Neuron (in vitro differentiated cells): ENCODE measurements around the gene TSPEAR.
"Not testable (repeated sequence)": the region's sequence is repeated elsewhere in the genome, so short reads cannot be mapped to it uniquely, and the experiment has no call there.

ENCODE experiments used
- H2AFZ ChIP-seq: one replicate; pipeline ENCODE4 v1.6.1; 2013; ENCODE audit warnings: low read depth, mild to moderate bottlenecking, inconsistent platforms, low read length, moderate library complexity
- H3K27me3 ChIP-seq: one replicate; pipeline ENCODE4 v1.6.1; 2013; ENCODE audit warnings: low read length; ENCODE audit not compliant: insufficient read depth
- H3K36me3 ChIP-seq: one replicate; pipeline ENCODE4 v1.6.1; 2013; ENCODE audit warnings: low read length; ENCODE audit not compliant: insufficient read depth
- H3K4me1 ChIP-seq: one replicate; pipeline ENCODE4 v1.6.1; 2013; ENCODE audit warnings: low read length; ENCODE audit not compliant: insufficient read depth
- H3K4me3 ChIP-seq: 2 replicates; pipeline ENCODE4 v1.5.1; 2013; ENCODE audit warnings: mild to moderate bottlenecking, low read length, moderate library complexity
- H3K9me3 ChIP-seq: one replicate; pipeline ENCODE4 v1.6.1; 2013; ENCODE audit warnings: low read length

TSPEAR gene

DNA sequence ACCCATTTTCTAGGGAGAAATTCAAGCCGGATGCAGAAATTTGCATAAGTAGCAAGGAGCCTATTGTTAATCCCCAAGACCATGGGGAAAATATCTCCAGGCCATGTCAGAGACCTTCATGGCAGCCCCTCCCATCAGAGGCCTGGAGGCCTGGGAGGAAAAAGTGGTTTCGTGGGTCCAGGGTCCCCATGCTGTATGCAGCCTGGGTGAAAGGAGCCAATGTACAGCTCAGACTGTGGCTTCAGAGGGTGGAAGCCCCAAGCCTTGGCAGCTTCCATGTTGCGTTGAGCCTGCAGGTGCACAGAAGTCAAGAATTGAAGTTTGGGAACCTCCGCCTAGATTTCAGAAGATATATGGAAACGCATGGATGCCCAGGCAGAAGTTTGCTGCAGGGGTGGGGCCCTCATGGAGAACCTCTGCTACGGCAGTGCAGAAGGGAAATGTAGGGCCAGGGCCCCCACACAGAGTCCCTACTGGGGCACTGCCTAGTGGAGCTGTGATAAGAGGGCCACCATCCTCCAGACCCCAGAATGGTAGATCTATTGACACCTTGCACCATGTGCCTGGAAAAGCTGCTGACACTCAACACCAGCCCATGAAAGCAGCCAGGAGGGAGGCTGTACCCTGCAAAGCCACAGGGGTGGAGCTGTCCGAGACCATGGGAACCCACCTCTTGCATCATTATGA lies 101.1 kb downstream of the TSPEAR start:
- not testable (repeated sequence) for H2AFZ ChIP-seq, H3K9me3 ChIP-seq, H3K4me3 ChIP-seq, H3K36me3 ChIP-seq, H3K27me3 ChIP-seq, H3K4me1 ChIP-seq

DNA sequence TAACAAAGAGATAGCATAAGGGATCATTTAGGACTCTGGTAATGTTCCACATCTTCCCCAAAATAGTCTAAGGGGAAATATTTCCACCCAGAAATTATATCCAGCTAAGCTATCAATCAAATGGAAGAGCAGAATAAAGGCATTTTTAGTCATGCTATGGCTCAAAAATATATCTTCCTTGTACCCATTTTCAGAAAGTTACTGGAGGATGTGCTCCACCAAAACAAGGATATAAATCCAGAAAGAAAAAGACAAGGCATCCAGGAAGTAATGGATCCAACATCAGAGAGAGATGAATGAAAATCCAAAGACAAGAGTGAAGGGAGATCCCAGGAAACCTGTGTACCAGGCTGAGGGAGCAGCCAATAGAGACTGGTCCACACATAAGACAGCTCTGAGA lies 102.2 kb downstream of the TSPEAR start:
- Histone ChIP-seq H3K27me3 (no peaks in the 10 kb centered on the region), H3K4me1 (no peaks in the 10 kb centered on the region), H3K9me3 (peaks cover 3% of the 10 kb centered on the region), H3K36me3 (no peaks in the 10 kb centered on the region), H3K4me3 (no peak overlapping the region), H2AFZ (no peak overlapping the region)

- Histone ChIP-seq H3K27me3 (no peaks in the 10 kb centered on the region), H3K4me3 (no peak overlapping the region), H3K36me3 (no peaks in the 10 kb centered on the region), H3K4me1 (no peaks in the 10 kb centered on the region), H3K9me3 (peaks cover 4% of the 10 kb centered on the region), H2AFZ (no peak overlapping the region)
Measured at GRCh38 chr21:44606495-44606894, 104.9 kb downstream of the TSPEAR start.

- H3K4me1 ChIP-seq = no peaks in the 10 kb centered on the region
- H3K36me3 ChIP-seq = no peaks in the 10 kb centered on the region
- peaks cover 4% of the 10 kb centered on the region for H3K9me3 ChIP-seq
- no peak overlapping the region for H2AFZ ChIP-seq
- no peaks in the 10 kb centered on the region for H3K27me3 ChIP-seq
- H3K4me3 ChIP-seq = no peak overlapping the region
Measured at GRCh38 chr21:44603911-44604310, 107.5 kb downstream of the TSPEAR start.

GRCh38 chr21:44603109-44603875 lies 108.1 kb downstream of the TSPEAR start:
- Histone ChIP-seq H3K9me3 (peaks cover 4% of the 10 kb centered on the region), H3K4me1 (no peaks in the 10 kb centered on the region), H3K4me3 (no peak overlapping the region), H2AFZ (no peak overlapping the region), H3K36me3 (no peaks in the 10 kb centered on the region), H3K27me3 (no peaks in the 10 kb centered on the region)

GRCh38 chr21:44602463-44602850 lies 108.9 kb downstream of the TSPEAR start:
- Histone ChIP-seq H3K4me3 (no peak overlapping the region), H3K27me3 (no peaks in the 10 kb centered on the region), H3K9me3 (peaks cover 6% of the 10 kb centered on the region), H3K4me1 (no peaks in the 10 kb centered on the region), H2AFZ (no peak overlapping the region), H3K36me3 (no peaks in the 10 kb centered on the region)

DNA sequence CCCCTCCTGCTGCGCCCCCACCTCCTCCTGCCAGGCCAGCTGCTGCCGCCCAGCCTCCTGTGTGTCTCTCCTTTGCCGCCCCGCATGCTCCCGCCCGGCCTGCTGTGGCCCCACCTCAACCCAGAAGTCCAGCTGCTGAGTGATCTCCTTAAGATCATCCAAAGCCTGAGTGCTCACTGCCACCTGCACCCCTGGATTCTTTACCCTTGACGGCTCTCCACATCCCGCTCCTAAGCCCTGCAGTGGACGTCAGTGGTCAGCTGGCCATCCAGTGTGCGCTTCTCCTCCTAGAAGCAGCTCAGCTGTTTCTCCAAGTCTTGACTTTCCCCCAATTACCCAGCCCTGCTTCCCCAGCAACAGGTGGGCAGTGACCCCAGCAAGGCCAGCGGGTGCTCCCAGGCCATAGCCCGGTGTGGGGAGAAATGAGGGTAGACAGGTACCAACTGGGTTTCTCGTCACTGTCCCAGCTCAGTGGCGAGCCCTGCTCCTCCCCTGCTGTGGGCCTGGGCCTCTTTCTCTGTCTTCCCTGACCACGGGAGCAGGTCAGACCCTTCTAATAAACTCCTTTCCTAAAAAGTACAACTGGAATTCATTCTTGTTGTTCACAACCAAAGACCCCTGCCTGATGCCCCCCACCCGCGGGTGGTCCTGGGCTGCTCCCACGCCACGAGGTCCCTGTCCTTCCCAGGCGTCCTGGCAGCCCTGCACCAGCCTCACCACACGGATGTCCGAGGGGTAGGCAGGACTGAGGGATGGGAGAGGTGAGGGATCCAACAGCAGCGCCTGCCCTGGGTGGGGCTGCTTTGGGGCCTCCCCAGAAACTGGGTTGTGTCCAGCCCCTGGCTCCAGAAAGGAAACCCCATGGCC lies 109.5 kb downstream of the TSPEAR start:
- no peaks in the 10 kb centered on the region for H3K36me3 ChIP-seq
- no peaks in the 10 kb centered on the region for H3K4me1 ChIP-seq
- H3K4me3 ChIP-seq = no peak overlapping the region
- no peak overlapping the region for H2AFZ ChIP-seq
- peaks cover 6% of the 10 kb centered on the region for H3K9me3 ChIP-seq
- no peaks in the 10 kb centered on the region for H3K27me3 ChIP-seq

DNA sequence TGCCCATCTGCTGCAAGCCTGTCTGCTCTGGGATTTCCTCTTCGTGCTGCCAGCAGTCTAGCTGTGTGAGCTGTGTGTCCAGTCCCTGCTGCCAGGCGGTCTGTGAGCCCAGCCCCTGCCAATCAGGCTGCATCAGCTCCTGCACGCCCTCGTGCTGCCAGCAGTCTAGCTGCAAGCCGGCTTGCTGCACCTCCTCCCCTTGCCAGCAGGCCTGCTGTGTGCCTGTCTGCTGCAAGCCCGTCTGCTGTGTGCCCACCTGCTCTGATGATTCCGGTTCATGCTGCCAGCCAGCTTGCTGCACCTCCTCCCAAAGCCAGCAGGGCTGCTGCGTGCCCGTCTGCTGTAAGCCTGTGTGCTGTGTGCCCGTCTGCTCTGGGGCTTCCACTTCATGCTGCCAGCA lies 110.3 kb downstream of the TSPEAR start:
- not testable (repeated sequence) for H3K4me1 ChIP-seq, H3K9me3 ChIP-seq, H3K27me3 ChIP-seq, H2AFZ ChIP-seq, H3K36me3 ChIP-seq, H3K4me3 ChIP-seq

- H3K27me3 ChIP-seq, H3K36me3 ChIP-seq, H3K9me3 ChIP-seq, H2AFZ ChIP-seq, H3K4me1 ChIP-seq, H3K4me3 ChIP-seq: not testable (repeated sequence)
Measured at GRCh38 chr21:44600118-44600978, 111.0 kb downstream of the TSPEAR start, which contains the start of gene KRTAP10-7. Gene KRTAP10-7, plus strand, starts transcription at chr21:44600597. Its CDS starts 25 bp downstream, at chr21:44600622.

DNA sequence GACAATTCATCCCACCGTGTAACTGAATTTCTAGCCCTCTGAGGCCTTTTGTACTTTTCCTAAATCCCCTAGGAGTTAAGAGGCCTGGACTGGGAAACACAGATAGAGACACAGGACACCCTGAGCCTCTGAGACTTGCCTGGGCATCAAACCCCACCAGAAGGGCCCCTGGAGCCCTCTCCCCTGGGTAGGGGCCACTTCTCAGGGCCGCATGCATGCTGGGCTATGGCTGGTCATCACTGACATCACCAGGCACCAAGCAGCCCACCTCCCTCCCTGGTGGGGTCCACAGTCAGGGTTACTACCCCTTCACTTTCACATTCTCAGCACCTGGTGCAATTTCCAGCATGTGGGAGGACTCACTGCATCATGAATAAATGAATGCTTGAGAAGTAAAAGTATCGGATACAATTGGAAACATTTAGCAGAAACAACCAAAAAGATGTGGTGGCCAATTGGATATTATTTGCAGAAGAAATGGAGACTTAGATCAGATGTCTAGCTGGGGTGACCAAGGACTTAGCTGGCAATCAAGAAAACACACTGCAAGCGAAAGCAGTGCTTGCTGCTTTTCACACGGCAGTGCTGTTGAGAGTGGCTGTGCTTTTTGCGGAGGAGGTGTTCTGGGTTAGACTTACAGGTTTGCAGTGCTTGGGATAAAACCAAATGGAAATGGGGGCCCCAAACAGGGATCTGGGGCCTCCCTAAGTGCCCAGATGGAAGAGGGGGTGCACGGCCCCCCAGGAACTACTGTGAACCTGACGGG lies 111.9 kb downstream of the TSPEAR start:
- Histone ChIP-seq H3K27me3 (no peaks in the 10 kb centered on the region), H3K4me1 (no peaks in the 10 kb centered on the region), H3K4me3 (no peak overlapping the region), H3K36me3 (no peaks in the 10 kb centered on the region), H2AFZ (no peak overlapping the region), H3K9me3 (peaks cover 6% of the 10 kb centered on the region)

GRCh38 chr21:44598061-44598460 lies 113.3 kb downstream of the TSPEAR start:
- Histone ChIP-seq H3K36me3 (no peaks in the 10 kb centered on the region), H3K4me3 (no peak overlapping the region), H3K9me3 (peaks cover 2% of the 10 kb centered on the region), H3K27me3 (no peaks in the 10 kb centered on the region), H2AFZ (no peak overlapping the region), H3K4me1 (no peaks in the 10 kb centered on the region)
